GM19099 (cell line): ENCODE data around the gene SCGB3A1.

ENCODE experiments used
- POLR2A ChIP-seq: IDR thresholded peaks from 3 replicates; pipeline ENCODE4 v1.6.1; 2011; ENCODE audit warnings: low read depth; ENCODE audit not compliant: insufficient read length; ENCODE audit errors: extremely low read depth

Gene SCGB3A1

DNA sequence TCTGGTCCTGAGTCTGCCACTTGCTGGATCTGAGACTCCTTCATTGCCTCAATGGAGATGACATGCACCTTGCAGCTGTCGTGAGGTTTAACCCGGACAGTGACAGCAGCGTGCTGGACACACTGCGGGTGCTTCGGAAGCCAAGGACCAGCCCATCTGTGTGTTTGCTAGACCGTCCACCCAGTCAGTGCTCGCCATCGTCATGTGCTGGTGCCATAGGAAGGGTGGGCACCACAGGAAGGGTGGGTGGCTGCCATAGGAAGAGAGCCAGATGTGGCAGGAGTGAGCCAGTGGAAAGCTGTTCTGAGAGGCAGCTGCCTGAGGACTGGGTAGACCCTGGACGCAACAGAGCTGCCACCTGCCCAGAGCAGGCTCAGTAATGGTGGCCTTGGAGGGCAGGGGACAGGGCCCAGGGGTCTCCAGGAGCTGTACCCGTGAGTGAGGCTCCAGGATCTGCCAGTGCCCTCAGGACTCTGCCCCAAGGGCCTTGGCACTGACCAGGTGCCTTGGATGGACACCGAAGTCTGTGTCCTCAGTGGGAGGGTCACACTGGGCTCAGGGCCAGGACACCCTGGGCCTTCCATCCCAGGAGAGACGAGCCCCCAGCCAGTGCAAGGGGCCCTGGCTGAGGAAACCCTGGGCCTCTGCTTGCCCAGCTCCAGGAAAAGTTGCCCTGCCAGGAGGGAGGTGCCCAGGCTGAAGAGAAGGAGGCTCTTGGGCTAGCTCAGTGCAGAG lies 36.3 kb upstream of the SCGB3A1 start:
- TF ChIP-seq POLR2A, result no peak

DNA sequence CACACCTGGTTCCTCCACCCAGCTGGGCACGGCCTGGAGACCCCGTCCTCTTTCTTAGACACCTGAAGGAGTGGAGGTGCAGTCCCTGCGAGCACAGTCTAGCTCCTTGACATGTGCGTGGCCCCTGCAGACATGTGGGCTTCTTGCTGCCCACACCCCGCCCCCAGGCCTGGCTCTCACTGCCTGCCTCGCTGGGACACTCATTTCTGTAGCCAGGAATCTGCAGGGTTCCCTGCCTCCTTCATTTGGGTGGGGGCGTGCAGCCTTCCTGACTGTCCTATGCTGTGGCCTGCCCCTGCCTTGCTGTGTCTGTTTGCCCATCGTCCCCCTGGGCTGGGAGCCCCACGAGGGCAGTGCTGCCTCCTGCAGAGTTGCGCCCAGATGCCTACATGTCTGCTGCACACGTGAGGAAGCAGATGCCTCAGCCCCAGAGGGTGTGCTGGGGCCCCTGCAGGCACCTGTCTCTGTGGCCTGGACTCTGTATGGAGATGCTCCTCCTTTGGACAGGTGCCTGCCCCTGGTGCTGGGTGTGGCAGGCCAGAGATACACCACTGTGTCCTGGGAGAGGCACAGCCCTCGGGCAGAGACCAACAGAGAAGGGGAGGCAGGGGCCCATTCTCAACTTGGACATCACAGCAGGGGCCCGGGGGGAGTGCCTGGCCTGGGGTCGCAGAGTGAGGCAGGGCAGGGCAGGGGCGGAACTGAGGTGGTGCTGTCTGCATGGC lies 35.5 kb upstream of the SCGB3A1 start:
- no peak for TF ChIP-seq POLR2A

DNA sequence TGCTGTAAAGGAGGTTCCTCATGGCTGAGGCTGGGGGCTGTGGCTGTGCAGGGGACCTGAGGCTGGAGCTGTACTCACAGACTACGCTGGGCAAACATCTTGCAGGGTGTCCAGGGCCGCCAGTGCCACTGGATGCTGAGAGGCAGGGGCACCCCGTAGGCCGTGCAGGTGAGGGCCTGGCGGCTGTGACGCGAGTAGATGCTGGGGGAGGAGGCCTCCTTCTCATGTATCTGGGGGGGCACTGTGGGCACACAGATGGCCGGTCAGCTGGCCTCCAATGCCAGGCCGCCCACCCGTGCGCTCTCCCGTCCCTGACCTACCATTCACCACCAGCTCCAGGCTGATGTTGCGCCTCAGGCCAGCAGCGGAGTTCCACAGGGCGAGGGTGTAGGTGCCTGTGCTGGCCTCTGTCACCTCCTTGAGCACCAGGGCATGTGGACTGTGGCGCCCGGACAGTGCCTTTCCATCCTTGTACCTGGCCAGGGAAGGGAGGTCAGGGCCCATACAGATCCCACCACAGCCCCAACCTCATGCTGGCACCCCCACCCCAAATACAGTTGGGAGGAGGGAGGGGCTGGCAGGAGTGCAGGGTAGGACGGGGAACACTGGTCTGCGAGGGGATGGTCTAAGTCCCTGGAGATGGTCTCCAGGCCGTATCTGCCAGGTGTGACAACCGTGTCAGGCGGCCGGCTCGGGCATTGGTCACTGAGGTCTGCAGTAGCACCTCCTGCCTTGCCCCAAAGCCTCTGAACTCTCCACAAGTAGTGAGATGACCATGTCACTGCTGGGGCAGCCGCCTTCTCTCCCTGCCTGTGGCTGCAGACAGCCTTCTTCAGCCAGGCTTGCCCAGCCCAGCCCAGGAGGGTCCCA lies 34.7 kb upstream of the SCGB3A1 start:
- no peak for TF ChIP-seq POLR2A

DNA sequence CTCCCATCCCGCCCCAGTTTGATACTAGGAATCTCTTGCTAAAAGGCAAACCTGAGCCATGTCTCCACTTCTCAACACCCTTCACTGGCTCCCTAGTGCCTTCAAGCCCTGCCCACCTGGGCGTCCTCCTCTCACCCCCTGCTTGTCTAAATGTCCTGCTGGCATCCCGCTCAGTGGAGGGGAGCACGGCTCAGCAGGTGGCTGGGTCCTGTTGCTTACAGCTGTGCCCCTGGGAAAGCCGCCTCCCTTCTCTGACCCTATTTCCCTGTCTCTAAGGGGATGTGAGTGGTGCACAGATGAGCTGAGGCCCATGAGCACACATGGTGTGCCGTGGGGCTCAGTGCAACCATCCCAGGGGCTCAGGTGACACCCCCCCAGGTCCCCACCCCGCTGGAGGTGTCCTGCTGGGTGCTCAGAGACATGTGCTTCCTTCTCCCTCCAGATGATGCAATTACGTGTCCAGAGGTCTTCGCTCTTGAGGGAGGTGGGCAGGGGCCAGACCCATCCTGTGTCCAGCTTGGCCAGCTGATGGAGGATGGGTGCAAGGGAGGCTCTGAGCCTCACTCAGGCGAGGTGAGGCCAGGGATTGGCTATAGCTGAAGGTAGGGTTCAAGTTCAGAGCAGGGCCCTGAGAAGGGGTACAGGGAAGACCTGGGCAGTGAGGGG lies 34.0 kb upstream of the SCGB3A1 start:
- TF ChIP-seq POLR2A, result no peak

DNA sequence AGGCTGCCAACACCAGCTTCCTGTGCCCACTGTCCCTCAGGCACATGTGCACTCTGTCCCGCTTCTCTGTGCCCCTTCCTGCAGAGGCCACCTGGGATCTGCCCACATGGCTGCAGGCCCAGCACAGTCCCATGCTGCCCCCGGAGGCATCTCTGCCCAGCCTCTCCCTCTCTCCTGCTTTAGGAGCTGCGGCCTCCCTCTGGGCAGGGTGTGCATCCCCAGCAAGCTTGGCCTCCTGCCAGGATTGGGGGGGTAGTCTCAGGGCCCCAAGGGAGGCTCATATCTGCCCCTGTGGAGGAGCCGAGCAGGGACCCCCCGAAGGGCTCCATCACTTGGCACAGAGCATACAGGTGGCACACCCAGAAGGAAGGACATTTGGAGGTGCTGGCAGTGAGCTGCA lies 33.3 kb upstream of the SCGB3A1 start:
- no peak for TF ChIP-seq POLR2A

DNA sequence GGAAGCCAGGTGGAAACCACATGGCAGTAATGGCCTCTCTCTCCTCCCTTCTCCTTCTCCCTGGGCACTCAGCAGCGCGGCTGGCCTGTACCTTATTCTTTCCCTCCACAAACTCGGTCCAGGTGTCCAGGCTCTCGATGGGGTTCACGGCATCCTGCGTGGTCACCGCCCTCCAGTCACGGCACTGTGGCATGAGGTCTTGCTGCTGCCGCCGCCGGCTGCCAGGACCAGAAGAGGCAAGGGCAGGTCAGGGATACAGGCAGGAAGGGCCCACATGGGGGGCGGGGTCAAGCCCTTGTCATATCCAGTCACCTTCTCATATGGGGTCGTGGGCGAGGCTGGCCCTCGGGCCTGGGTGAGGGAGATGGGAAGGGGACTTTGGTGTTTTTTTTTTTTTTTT lies 32.5 kb upstream of the SCGB3A1 start:
- no peak for TF ChIP-seq POLR2A

DNA sequence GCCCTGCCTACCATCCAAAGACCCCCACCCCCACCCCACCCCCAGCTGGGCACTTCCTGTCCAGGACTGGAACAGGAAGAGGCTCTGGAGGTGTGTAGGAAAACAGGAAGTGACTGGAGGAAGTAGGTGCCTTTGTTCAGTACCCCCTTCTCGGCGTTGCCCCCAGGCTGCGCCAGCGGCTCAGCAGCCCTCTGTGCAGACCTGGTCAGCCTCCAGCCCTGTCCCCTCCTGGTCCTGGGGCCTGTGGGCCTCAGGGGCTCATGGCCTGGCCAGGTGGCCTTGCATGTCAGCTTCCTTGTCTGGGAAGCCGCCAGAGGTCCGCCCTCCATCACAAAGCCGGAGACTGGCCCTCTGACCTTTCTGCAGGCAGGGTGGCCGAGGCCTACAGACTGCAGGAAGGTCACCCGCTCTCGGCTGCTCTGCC lies 32.1 kb upstream of the SCGB3A1 start:
- no peak for TF ChIP-seq POLR2A

DNA sequence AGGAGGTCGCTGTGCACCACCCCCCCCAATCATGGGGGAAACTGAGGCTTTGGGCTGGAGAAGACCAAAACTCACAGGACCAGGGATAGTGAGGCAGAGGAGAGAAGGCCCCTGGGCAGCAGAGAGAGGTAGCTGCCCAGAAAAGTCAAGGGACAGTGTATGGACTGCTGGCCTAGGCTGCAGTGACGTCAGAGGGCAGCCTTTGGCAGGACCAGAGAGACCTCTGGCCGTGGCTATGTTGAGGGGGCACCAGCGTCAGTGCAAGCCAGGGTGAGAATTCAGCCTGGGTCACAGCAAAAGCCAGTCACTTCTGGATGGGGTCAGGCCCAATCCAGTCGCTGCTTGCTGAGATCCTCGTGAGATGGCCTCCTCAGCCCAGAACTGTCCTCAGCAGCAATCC lies 31.6 kb upstream of the SCGB3A1 start:
- TF ChIP-seq POLR2A, result no peak

DNA sequence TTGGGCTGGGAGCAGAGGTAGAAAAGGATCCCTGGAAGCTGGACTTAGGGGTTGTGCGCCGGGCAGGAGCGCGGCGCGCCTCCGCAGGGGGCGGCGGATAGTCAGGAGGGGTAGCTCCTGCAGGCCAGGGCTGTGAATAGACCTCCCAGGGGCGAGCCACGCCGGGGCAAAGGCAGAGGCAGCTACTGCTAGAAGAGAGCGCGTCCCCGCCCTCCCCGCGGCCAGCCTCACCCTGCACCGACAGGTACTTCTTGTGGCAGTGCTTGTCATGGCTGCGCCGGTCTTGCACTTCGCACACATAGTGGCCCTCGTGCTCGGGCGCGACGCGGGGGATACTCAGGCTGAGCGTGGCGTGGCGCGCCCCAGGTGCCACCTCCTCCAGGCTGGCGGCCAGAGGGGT lies 30.0 kb upstream of the SCGB3A1 start:
- no peak for TF ChIP-seq POLR2A

DNA sequence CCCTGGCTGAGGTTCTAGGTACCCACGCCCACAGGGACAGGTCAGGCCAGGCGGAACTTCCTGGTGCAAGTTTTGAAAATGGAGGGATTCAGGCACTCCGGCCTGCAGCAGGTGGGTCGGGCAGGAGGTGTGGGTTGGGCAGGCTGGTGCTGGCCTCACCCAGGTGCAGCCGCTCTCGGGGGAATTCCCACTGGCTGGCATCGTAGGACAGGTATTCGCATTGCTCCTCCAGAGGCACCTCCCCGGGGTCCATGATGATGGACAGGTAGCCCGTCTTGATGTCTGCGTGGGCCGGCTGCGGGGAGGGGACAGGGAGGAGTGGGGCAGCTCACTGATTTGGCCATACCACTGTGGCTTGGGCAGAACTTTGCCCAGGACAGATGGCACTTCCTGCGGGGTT lies 28.7 kb upstream of the SCGB3A1 start:
- no peak for TF ChIP-seq POLR2A

DNA sequence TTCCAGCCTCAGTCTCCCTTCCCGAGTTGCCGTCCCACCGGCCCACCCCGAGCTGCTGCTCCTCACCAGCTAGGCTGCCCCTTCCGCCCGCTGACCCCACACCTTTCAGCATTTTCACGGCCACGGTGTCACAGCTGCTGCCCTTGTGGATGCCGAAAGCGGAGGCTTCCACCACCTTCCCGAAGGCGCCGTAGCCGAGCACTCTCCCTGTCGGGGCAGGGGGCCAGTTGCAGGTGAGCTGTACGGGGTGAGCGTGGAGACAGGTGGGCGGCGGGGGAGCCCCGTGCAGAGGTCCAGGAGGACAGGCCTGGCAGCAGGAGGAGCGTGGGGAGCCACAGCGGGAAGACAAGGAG lies 28.2 kb upstream of the SCGB3A1 start:
- TF ChIP-seq POLR2A, result no peak

DNA sequence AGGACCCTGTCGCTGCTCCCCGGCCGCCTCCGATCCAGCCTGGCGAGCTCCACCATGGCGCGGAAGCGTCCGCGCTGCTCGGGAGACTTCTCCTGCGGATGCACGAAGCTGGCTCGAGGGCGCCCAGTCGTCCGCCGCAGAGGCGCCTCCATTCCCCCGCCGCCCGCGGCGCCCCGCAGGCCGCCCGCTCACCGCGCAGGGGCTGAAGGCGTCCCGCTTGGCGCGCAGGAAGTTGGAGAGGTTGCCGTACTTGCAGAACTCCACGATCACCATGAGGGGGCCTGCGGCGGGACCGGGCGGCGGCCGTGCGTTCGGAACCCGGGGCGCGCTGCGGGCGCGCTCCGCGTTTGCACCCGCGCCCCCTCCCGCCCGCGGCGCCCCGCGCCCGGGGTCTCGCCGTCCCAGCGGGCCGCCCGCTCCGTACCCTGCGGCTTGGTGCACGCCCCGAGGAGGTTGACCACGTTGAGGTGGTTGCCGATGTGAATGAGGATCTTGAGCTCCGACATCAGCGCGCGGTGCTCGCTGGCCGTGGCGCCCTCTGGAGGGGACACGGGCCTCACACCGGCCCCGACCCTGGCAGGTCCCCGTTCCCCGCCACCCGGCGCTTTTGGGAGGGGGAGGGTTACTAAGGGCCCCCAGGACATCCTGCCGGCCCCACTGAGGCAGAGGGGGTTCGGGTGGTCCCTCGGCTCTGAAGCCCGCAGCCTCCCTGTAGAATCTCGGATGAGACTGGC lies 27.7 kb upstream of the SCGB3A1 start:
- TF ChIP-seq POLR2A, result no peak

DNA sequence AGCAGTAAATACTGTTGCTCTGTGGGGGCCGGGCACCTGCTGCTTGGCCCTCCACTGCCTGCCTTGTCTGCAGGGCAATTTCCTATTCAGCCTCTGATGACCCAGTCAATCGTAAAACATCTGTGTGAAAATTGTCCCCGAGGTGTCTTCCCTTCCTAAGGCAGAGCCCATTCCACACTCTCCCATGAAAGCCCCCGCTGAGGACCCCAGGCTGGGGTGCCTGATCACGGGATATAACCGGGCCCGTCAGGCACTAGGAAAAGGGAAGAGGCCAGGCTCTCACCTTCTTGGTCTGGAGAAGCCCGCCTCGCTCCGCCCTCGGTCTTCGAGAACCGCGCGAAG lies 27.2 kb upstream of the SCGB3A1 start:
- no peak for TF ChIP-seq POLR2A

DNA sequence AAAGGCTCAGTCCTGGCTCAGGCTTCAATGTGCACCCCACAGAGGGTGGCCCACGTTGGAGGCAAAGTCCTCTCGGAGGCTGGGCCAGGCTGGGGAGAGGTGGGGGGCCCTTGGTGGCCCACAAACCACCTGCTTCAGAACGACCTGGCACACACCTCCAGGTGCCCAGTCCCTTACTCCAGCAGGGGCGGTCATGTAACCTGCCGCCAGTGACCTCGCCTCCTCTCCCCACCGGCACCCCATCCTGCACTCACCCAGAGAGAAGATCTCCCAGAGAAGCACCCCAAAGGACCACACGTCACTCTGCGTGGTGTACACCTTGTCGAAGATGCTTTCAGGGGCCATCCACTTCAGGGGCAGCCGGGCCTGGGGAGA lies 22.5 kb upstream of the SCGB3A1 start:
- TF ChIP-seq POLR2A, result no peak
